HFFc6 (cell line): Measurements from ENCODE around the gene MYH16. TPM values are rescaled to one million over a fixed set of nuclear protein-coding genes. Genes with fewer than 3 reads are reported as not detected.

Experiments used
- DNase-seq: peaks from one replicate; pipeline ENCODE4 v3.0.0-alpha.2; 2018
- H3K27ac Mint-ChIP-seq: 2 replicates; pipeline ENCODE4 v1.8.0; 2020; ENCODE audit warnings: mild to moderate bottlenecking, mixed read lengths
- H3K27me3 Mint-ChIP-seq: 2 replicates; pipeline ENCODE4 v1.8.0; 2021; ENCODE audit warnings: mild to moderate bottlenecking, moderate library complexity, mixed read lengths; ENCODE audit not compliant: insufficient read depth
- H3K36me3 Mint-ChIP-seq: 2 replicates; pipeline ENCODE4 v1.8.0; 2021; ENCODE audit warnings: low read depth, mixed read lengths
- H3K4me1 Mint-ChIP-seq: 2 replicates; pipeline ENCODE4 v1.8.0; 2020; ENCODE audit warnings: low read depth, mixed read lengths
- H3K4me3 Mint-ChIP-seq: 2 replicates; pipeline ENCODE4 v1.8.0; 2020; ENCODE audit warnings: mild to moderate bottlenecking, moderate library complexity, mixed read lengths
- H3K9me3 Mint-ChIP-seq: 2 replicates; pipeline ENCODE4 v1.8.0; 2020; ENCODE audit warnings: mild to moderate bottlenecking, mixed read lengths
- total RNA-seq, 6 experiments: library from RNA; stranded (reverse); fragmentation: NEBNext Ultra II Directional; extraction: Animal tissue kit (Norgen Biotek cat#: 25700); gene quantifications; 2 replicates in 1 of 6; 3 replicates in 5 of 6; pipeline ENCODE4 v1.2.3, GENCODE V29; 2021
- TF ChIP-seq, protein P1 (sequence below): fragments of 200-600 bp; sonication (generic); IDR thresholded peaks from 2 replicates; pipeline ENCODE4 v1.5.0; 2021; ENCODE audit warnings: antibody characterized with exemption, mild to moderate bottlenecking

Gene MYH16
- total RNA-seq, 6 experiments from 2014 or later: 0.05 TPM; not detected in 5

- DNase-seq: no peak
- H3K36me3 Mint-ChIP-seq: peaks cover 7% of the 10 kb centered on the region
Measured at GRCh38 chr7:99261646-99262045, 11.0 kb upstream of the MYH16 start.

GRCh38 chr7:99265848-99266480 is 6.7 kb upstream of the MYH16 start:
- peaks cover 26% of the 10 kb centered on the region for H3K4me1 Mint-ChIP-seq
- peaks cover 8% of the 10 kb centered on the region for H3K36me3 Mint-ChIP-seq
- no peak overlapping the region for H3K27ac Mint-ChIP-seq
- peaks cover 6% of the 10 kb centered on the region for H3K27me3 Mint-ChIP-seq
- peaks cover 5% of the 10 kb centered on the region for H3K9me3 Mint-ChIP-seq
- TF ChIP-seq, protein P1, sequence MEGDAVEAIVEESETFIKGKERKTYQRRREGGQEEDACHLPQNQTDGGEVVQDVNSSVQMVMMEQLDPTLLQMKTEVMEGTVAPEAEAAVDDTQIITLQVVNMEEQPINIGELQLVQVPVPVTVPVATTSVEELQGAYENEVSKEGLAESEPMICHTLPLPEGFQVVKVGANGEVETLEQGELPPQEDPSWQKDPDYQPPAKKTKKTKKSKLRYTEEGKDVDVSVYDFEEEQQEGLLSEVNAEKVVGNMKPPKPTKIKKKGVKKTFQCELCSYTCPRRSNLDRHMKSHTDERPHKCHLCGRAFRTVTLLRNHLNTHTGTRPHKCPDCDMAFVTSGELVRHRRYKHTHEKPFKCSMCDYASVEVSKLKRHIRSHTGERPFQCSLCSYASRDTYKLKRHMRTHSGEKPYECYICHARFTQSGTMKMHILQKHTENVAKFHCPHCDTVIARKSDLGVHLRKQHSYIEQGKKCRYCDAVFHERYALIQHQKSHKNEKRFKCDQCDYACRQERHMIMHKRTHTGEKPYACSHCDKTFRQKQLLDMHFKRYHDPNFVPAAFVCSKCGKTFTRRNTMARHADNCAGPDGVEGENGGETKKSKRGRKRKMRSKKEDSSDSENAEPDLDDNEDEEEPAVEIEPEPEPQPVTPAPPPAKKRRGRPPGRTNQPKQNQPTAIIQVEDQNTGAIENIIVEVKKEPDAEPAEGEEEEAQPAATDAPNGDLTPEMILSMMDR: no peak
- no peak overlapping the region for H3K4me3 Mint-ChIP-seq
- no peak for DNase-seq

More at GRCh38 chr7:99261646-99262045, 11.0 kb upstream of the MYH16 start:
- Mint-ChIP-seq H3K4me1 (peaks cover 4% of the 10 kb centered on the region; the same call in 1 of the 2 replicates), H3K4me3 (no peak overlapping the region), H3K27ac (no peak overlapping the region), H3K27me3 (peaks cover 6% of the 10 kb centered on the region), H3K9me3 (peaks cover 5% of the 10 kb centered on the region)
- TF ChIP-seq, protein P1: no peak

DNA sequence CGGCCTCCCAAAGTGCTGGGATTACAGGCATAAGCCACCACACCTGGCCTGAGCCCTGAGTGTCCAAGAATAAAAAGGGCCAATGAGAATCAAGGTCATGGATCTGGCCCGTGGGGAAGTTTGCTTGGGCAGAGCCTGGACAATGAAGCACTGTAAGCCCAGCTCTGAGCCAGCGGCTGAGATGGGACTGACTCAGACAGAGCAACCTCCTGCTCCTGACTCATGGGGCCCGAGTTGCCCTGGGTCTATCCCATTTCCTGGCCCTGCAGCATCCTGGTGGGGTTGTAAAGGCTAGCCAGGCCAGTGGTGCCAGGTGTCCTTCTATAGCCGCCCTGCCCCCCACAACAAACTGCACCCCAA is 5.2 kb upstream of the MYH16 start:
- DNase-seq: peak; percentile 81
- H3K36me3 Mint-ChIP-seq: peaks cover 8% of the 10 kb centered on the region
- H3K27ac Mint-ChIP-seq: peak overlapping the region; percentile 83
- H3K9me3 Mint-ChIP-seq: peaks cover 5% of the 10 kb centered on the region
- H3K4me3 Mint-ChIP-seq: no peak overlapping the region
- TF ChIP-seq, protein P1: no peak
- peaks cover 2% of the 10 kb centered on the region for H3K27me3 Mint-ChIP-seq
- peaks cover 26% of the 10 kb centered on the region for H3K4me1 Mint-ChIP-seq

DNA sequence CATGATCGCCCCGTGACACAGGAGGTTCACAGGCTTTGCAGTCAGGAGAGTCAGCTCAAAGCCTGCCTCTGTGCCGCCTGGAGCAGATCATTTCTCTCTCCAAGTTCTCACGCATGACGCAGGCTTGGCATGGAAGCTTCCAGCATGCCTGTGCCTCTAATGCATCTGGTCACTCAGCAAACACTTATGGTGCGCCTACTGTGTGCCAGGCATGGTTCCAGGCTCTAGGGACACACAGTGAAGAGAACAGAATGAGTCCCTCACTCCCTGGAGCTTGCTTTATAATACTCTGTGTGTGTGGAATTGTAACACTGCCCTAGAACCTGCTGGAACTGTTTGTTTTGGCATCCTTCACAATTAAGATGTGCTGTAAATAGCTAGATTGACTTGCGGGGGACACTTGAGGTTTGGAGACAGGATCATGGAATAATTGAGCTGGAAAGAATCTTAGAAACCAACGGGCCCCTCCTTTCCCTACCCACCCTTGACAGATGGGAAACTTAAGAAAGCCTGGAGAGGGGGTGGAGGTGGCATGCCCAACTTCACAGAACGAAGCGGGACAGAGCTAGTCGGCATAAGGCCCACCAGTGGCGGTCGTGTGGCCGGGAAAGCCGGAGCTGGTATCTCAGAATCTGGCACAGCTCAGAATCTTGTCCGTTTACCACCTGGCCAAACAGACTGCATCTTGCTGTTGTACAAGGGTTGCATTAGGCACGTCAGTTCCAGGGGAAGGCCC is 4.6 kb upstream of the MYH16 start:
- Mint-ChIP-seq H3K4me3 (no peak overlapping the region), H3K27ac (peak overlapping the region; percentile 83), H3K4me1 (peaks cover 32% of the 10 kb centered on the region), H3K36me3 (peaks cover 8% of the 10 kb centered on the region), H3K27me3 (no peaks in the 10 kb centered on the region; the same call in none of the 2 replicates), H3K9me3 (peaks cover 5% of the 10 kb centered on the region)
- DNase-seq: no peak
- TF ChIP-seq, protein P1: no peak

GRCh38 chr7:99268577-99268908 is 4.1 kb upstream of the MYH16 start:
- Mint-ChIP-seq H3K9me3 (peaks cover 5% of the 10 kb centered on the region), H3K4me3 (no peak overlapping the region), H3K36me3 (peaks cover 8% of the 10 kb centered on the region), H3K4me1 (peaks cover 37% of the 10 kb centered on the region), H3K27me3 (no peaks in the 10 kb centered on the region; the same call in none of the 2 replicates), H3K27ac (0 out of 2 replicates have a peak overlapping the region, but pooled peaks have one; percentile 83)
- TF ChIP-seq, protein P1: no peak
- no peak for DNase-seq
